GM19099 (cell line): ENCODE data around the gene FBXL17.

Experiments
- POLR2A ChIP-seq: IDR thresholded peaks from 3 replicates; pipeline ENCODE4 v1.6.1; 2011; ENCODE audit warnings: low read depth; ENCODE audit not compliant: insufficient read length; ENCODE audit errors: extremely low read depth

FBXL17 gene

GRCh38 chr5:107863125-107863524, 518.8 kb downstream of the FBXL17 start:
- TF ChIP-seq POLR2A = no peak

- no peak for TF ChIP-seq POLR2A
These were observed 520.3 kb downstream of the FBXL17 start for GRCh38 chr5:107861565-107861964.

- TF ChIP-seq POLR2A = no peak
These were observed 521.9 kb downstream of the FBXL17 start for GRCh38 chr5:107860044-107860443.

GRCh38 chr5:107858788-107859187, 523.1 kb downstream of the FBXL17 start:
- no peak for TF ChIP-seq POLR2A

- TF ChIP-seq POLR2A = no peak
These were observed 523.6 kb downstream of the FBXL17 start for GRCh38 chr5:107858324-107858723.

GRCh38 chr5:107857785-107858184, 524.1 kb downstream of the FBXL17 start:
- TF ChIP-seq POLR2A = no peak

GRCh38 chr5:107855171-107855570, 526.7 kb downstream of the FBXL17 start:
- TF ChIP-seq POLR2A = no peak

GRCh38 chr5:107853696-107854095, 528.2 kb downstream of the FBXL17 start:
- TF ChIP-seq POLR2A = no peak

GRCh38 chr5:107853031-107853430, 528.9 kb downstream of the FBXL17 start:
- no peak for TF ChIP-seq POLR2A

- no peak for TF ChIP-seq POLR2A
These were observed 532.8 kb downstream of the FBXL17 start for GRCh38 chr5:107849118-107849517.

GRCh38 chr5:107840592-107840991, 541.3 kb downstream of the FBXL17 start:
- TF ChIP-seq POLR2A = no peak

GRCh38 chr5:107840161-107840560, 541.7 kb downstream of the FBXL17 start:
- TF ChIP-seq POLR2A = no peak

- TF ChIP-seq POLR2A = no peak
These were observed 546.8 kb downstream of the FBXL17 start for GRCh38 chr5:107835096-107835495.

GRCh38 chr5:107832746-107833145, 549.2 kb downstream of the FBXL17 start:
- TF ChIP-seq POLR2A = no peak

- no peak for TF ChIP-seq POLR2A
These were observed 550.1 kb downstream of the FBXL17 start for GRCh38 chr5:107831612-107832395.

GRCh38 chr5:107830750-107831149, 551.1 kb downstream of the FBXL17 start:
- TF ChIP-seq POLR2A = no peak

- TF ChIP-seq POLR2A = no peak
These were observed 555.4 kb downstream of the FBXL17 start for GRCh38 chr5:107826311-107827000.

- TF ChIP-seq POLR2A = no peak
These were observed 557.1 kb downstream of the FBXL17 start for GRCh38 chr5:107824821-107825220.
